B cell (primary cell): ENCODE results near the gene STAC. TPM values are rescaled to one million over a fixed set of nuclear protein-coding genes. Genes with fewer than 3 reads are reported as not detected.

Experiments used
- ATAC-seq: fragments of 200-7000 bp; cut with Tn5 transposase; one replicate; pipeline ENCODE4 v1.10.0; 2021; ENCODE audit warnings: low read depth, mild to moderate bottlenecking, moderate number of reproducible peaks, moderate library complexity
- CTCF ChIA-PET: fragments of 350-600 bp; sonication (Branson Sonifier 250); formaldehyde crosslinking; loops from one replicate; lab custom pipeline; 2021; ENCODE audit warnings: antibody characterized with exemption, inconsistent platforms; lab: Charles Lee
- POLR2A ChIA-PET: fragments of 350-600 bp; sonication (Branson Sonifier 250); formaldehyde crosslinking; loops from one replicate; lab custom pipeline; 2021; ENCODE audit warnings: antibody characterized with exemption; lab: Charles Lee
- DNase-seq: peaks from one replicate; pipeline ENCODE4 v3.0.0; 2013
- H2AFZ ChIP-seq: 2 replicates; pipeline ENCODE4 v1.6.1; 2012; ENCODE audit warnings: mild to moderate bottlenecking, low read depth, low read length; ENCODE audit not compliant: insufficient read depth, poor library complexity, severe bottlenecking
- H3K27ac ChIP-seq, 2 donors: 1 replicate in 1 of 2; 2 replicates in 1 of 2; pipeline ENCODE4 v1.5.1; 2012 to 2013; ENCODE audit warnings: low read length in 2 of 2, mild to moderate bottlenecking in 2 of 2, moderate library complexity in 1 of 2
- H3K27me3 ChIP-seq, 4 experiments: fragments of 200-600 bp in 1 of 4; sonication (generic) in 1 of 4; replicated peaks in 1 of 4; 1 replicate in 2 of 4; 2 replicates in 2 of 4; pipeline versions ENCODE4 v1.6.1 to v1.7.0; 2013 to 2016; ENCODE audit warnings: low read length in 3 of 4, mild to moderate bottlenecking in 2 of 4, mixed read lengths in 1 of 4, moderate library complexity in 1 of 4; ENCODE audit not compliant: insufficient read depth in 4 of 4, control insufficient read depth in 3 of 4; ENCODE audit errors: control extremely low read depth in 1 of 4
- H3K36me3 ChIP-seq, 2 experiments: replicated peaks in 1 of 2; 1 replicate in 1 of 2; 2 replicates in 1 of 2; pipeline versions ENCODE4 v1.6.1 to v1.7.1; 2013; ENCODE audit warnings: low read length in 1 of 2; ENCODE audit not compliant: insufficient read depth in 2 of 2, control insufficient read depth in 1 of 2; ENCODE audit errors: control extremely low read depth in 1 of 2, extremely low read depth in 1 of 2
- H3K4me1 ChIP-seq, 2 donors: fragments of 200-600 bp in 1 of 2; sonication (generic) in 1 of 2; 1 replicate in 1 of 2; 2 replicates in 1 of 2; pipeline versions ENCODE4 v1.5.1 to v1.6.1; 2013 to 2017; ENCODE audit warnings: low read length in 2 of 2; ENCODE audit not compliant: control insufficient read depth in 2 of 2, insufficient read depth in 2 of 2
- H3K4me2 ChIP-seq: replicated peaks from 2 replicates; pipeline ENCODE3; 2012; ENCODE audit warnings: mild to moderate bottlenecking, low read depth, low read length; ENCODE audit not compliant: poor library complexity, severe bottlenecking
- H3K4me3 ChIP-seq, 5 experiments: fragments of 200-600 bp in 1 of 5; sonication (generic) in 1 of 5; 1 replicate in 3 of 5; 2 replicates in 2 of 5; pipeline versions ENCODE4 v1.5.1 to v1.7.0; 2011 to 2016; ENCODE audit warnings: low read length in 4 of 5, mild to moderate bottlenecking in 4 of 5, low read depth in 2 of 5, control low read depth in 1 of 5, moderate library complexity in 1 of 5; ENCODE audit not compliant: insufficient read depth in 1 of 5; ENCODE audit errors: control extremely low read depth in 1 of 5, extremely low read depth in 1 of 5
- H3K79me2 ChIP-seq: fragments of 200-600 bp; sonication (generic); one replicate; pipeline ENCODE4 v1.6.0; 2016; ENCODE audit warnings: low read length; ENCODE audit not compliant: control insufficient read depth, insufficient read depth
- H3K9ac ChIP-seq: fragments of 200-600 bp; sonication (generic); 2 replicates; pipeline ENCODE4 v1.6.1; 2017; ENCODE audit warnings: mild to moderate bottlenecking, low read length, moderate library complexity
- H3K9me3 ChIP-seq, 3 donors: one replicate each; pipeline versions ENCODE4 v1.6.1 to v1.7.1; 2013; ENCODE audit warnings: low read length in 2 of 3; ENCODE audit not compliant: control insufficient read depth in 2 of 3, insufficient read depth in 1 of 3; ENCODE audit errors: control extremely low read depth in 1 of 3
- H4K20me1 ChIP-seq: 2 replicates; pipeline ENCODE4 v1.6.0; 2012; ENCODE audit warnings: mild to moderate bottlenecking, low read length; ENCODE audit not compliant: insufficient read depth, control insufficient read depth, poor library complexity, severe bottlenecking
- H3K27ac Mint-ChIP-seq: one replicate; pipeline ENCODE4 v1.8.0; 2021; ENCODE audit warnings: mixed read lengths
- H3K27me3 Mint-ChIP-seq: one replicate; pipeline ENCODE4 v1.8.0; 2021; ENCODE audit warnings: mixed read lengths
- H3K4me1 Mint-ChIP-seq: one replicate; pipeline ENCODE4 v1.8.0; 2021; ENCODE audit warnings: mixed read lengths
- H3K4me3 Mint-ChIP-seq: one replicate; pipeline ENCODE4 v1.8.0; 2021; ENCODE audit warnings: mixed read lengths
- H3K9me3 Mint-ChIP-seq: one replicate; pipeline ENCODE4 v1.8.0; 2022; ENCODE audit warnings: mixed read lengths; ENCODE audit not compliant: insufficient read depth
- EZH2 ChIP-seq: IDR thresholded peaks from 2 replicates; pipeline ENCODE4 v1.6.1; 2012; ENCODE audit warnings: borderline replicate concordance, low read depth, mild to moderate bottlenecking, moderate library complexity, low read length; ENCODE audit not compliant: insufficient read depth, poor library complexity, severe bottlenecking
- WGBS: methylation state at CpG from one replicate; pipeline ENCODE4 v1.1.5; 2013; ENCODE audit warnings: missing lambda C conversion rate; ENCODE audit not compliant: insufficient coverage; 5-methylcytosine and 5-hydroxymethylcytosine counted together
- intact Hi-C: fragments of 100-400 bp; cut with micrococcal nuclease; formaldehyde crosslinking; loops from one replicate; pipeline ENCODE4 v1.10.0; 2022
- polyA plus RNA-seq: library from polyadenylated mRNA; depleted of rRNA; stranded (reverse); fragments of >200 nt; gene quantifications from 2 replicates; pipeline ENCODE4 v1.2.3, GENCODE V29; 2012
- total RNA-seq, 2 donors: library from RNA; stranded (reverse); fragments of 120-200 nt in 1 of 2; gene quantifications; 1 replicate in 1 of 2; 2 replicates in 1 of 2; pipeline versions ENCODE4 v1.2.3 to v1.2.4, GENCODE V29; 2013 to 2022
- TF ChIP-seq, protein P1 (sequence below): fragments of 200-600 bp; IDR thresholded peaks from one replicate; pipeline ENCODE4 v1.8.0; 2022; ENCODE audit warnings: antibody characterized with exemption, mild to moderate bottlenecking

Gene STAC
- total and polyA plus RNA-seq, 2 donors (not counting 1 experiment from before 2014, with no cell fraction given): not detected

DNA sequence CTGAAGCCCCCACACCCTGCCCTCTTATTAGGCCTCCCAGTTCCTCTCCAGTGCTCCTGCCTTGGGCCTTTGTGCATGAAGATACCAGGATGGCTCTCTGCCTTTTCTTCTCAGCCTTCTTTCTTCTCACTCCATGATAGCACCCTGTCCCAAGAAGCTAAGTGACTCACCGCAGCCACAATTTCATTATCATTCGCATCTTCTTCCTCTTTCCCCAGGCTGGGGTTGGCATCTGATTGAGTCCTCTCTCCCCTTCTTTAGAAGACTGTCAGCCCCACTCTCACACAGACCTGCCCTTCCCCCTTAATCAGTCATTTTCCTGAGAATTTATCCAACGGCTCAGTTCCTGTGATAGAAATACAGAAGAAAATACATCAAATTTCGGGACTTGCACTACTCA is 102.0 kb downstream of the STAC start:
- no peak for TF ChIP-seq EZH2
- no peak overlapping the region for H2AFZ ChIP-seq
- peaks cover 1 to 5% (median 2%) of the 10 kb centered on the region in 3 donors for H3K9me3 ChIP-seq
- no peaks in the 10 kb centered on the region for H3K36me3 ChIP-seq
- intact Hi-C loops: no loop called here
- no peak overlapping the region for H3K4me3 ChIP-seq
- Mint-ChIP-seq H3K27me3 (no peaks in the 10 kb centered on the region), H3K4me1 (no peaks in the 10 kb centered on the region), H3K4me3 (no peak overlapping the region), H3K9me3 (no peaks in the 10 kb centered on the region), H3K27ac (no peak overlapping the region)
- H3K27me3 ChIP-seq: no peaks in the 10 kb centered on the region
- H3K4me1 ChIP-seq: no peaks in the 10 kb centered on the region
- no peak overlapping the region for H3K9ac ChIP-seq
- DNase-seq (no peak), ATAC-seq (no peak)
- CTCF ChIA-PET: no interaction called here
- H4K20me1 ChIP-seq: no peaks in the 10 kb centered on the region
- POLR2A ChIA-PET: no interaction called here
- H3K27ac ChIP-seq: no peak overlapping the region
- WGBS: 85% methylated on average over 2 of the region's 4 CpGs
- H3K79me2 ChIP-seq: no peaks in the 10 kb centered on the region
- no peak overlapping the region for H3K4me2 ChIP-seq

DNA sequence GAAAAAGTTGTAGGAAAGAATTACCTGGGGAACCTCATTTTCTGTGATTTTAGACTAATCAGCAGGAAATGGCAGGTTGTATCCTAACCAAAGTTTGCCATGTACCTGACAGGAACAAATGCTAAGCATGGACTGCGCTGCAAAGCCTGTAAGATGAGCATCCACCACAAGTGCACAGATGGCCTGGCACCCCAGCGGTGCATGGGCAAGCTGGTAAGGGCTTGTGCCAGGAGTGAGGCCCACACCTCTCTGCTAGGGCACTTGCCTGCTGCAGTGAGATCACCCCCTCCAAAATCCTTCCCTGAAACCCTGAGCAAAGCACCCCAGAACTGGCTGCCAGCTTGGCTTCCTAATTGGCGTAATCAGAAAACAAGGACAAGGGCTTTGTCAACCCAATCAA is 102.6 kb downstream of the STAC start:
- no peak overlapping the region for H3K4me3 ChIP-seq
- no peak overlapping the region for H3K4me2 ChIP-seq
- no peak for TF ChIP-seq EZH2
- TF ChIP-seq, protein P1, sequence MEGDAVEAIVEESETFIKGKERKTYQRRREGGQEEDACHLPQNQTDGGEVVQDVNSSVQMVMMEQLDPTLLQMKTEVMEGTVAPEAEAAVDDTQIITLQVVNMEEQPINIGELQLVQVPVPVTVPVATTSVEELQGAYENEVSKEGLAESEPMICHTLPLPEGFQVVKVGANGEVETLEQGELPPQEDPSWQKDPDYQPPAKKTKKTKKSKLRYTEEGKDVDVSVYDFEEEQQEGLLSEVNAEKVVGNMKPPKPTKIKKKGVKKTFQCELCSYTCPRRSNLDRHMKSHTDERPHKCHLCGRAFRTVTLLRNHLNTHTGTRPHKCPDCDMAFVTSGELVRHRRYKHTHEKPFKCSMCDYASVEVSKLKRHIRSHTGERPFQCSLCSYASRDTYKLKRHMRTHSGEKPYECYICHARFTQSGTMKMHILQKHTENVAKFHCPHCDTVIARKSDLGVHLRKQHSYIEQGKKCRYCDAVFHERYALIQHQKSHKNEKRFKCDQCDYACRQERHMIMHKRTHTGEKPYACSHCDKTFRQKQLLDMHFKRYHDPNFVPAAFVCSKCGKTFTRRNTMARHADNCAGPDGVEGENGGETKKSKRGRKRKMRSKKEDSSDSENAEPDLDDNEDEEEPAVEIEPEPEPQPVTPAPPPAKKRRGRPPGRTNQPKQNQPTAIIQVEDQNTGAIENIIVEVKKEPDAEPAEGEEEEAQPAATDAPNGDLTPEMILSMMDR: no peak
- no peak overlapping the region for H2AFZ ChIP-seq
- H3K27me3 ChIP-seq: no peaks in the 10 kb centered on the region
- H4K20me1 ChIP-seq: no peaks in the 10 kb centered on the region
- H3K79me2 ChIP-seq: no peaks in the 10 kb centered on the region
- H3K27ac Mint-ChIP-seq: no peak overlapping the region
- DNase-seq (no peak), ATAC-seq (no peak)
- H3K27me3 Mint-ChIP-seq: no peaks in the 10 kb centered on the region
- ChIA-PET CTCF (no interaction called here), POLR2A (no interaction called here)
- H3K9me3 ChIP-seq: peaks cover under 1 to 5% (median 2%) of the 10 kb centered on the region in 3 donors
- H3K4me1 ChIP-seq: no peaks in the 10 kb centered on the region
- intact Hi-C loops: no loop called here
- no peaks in the 10 kb centered on the region for H3K36me3 ChIP-seq
- H3K9me3 Mint-ChIP-seq: no peaks in the 10 kb centered on the region
- H3K27ac ChIP-seq: no peak overlapping the region
- WGBS: 73% methylated on average over 3 of the region's 3 CpGs
- H3K4me3 Mint-ChIP-seq: no peak overlapping the region
- H3K9ac ChIP-seq: no peak overlapping the region
- H3K4me1 Mint-ChIP-seq: no peaks in the 10 kb centered on the region
